Activated naive CD8-positive, alpha-beta T cell treated with anti-CD3 and anti-CD28 coated beads for 36 hours (primary cell): ENCODE results near the gene OTC. TPM values are rescaled to one million over a fixed set of nuclear protein-coding genes. Genes with fewer than 3 reads are reported as not detected.

ENCODE experiments used
- DNase-seq: peaks from one replicate; pipeline ENCODE4 v3.0.0; 2021
- H3K27ac Mint-ChIP-seq: one replicate; pipeline ENCODE4 v1.8.0; 2022; ENCODE audit warnings: mild to moderate bottlenecking, moderate library complexity, mixed read lengths
- H3K27me3 Mint-ChIP-seq: one replicate; pipeline ENCODE4 v1.8.0; 2022; ENCODE audit warnings: mild to moderate bottlenecking, mixed read lengths
- H3K36me3 Mint-ChIP-seq: one replicate; pipeline ENCODE4 v1.8.0; 2021; ENCODE audit warnings: mild to moderate bottlenecking, mixed read lengths
- H3K4me1 Mint-ChIP-seq: one replicate; pipeline ENCODE4 v1.8.0; 2021; ENCODE audit warnings: mixed read lengths
- H3K4me3 Mint-ChIP-seq: one replicate; pipeline ENCODE4 v1.8.0; 2022; ENCODE audit warnings: mild to moderate bottlenecking, moderate library complexity, mixed read lengths
- H3K9me3 Mint-ChIP-seq: one replicate; pipeline ENCODE4 v1.8.0; 2022; ENCODE audit warnings: mixed read lengths
- total RNA-seq, 2 experiments: library from RNA; stranded (reverse); gene quantifications; one replicate each; pipeline ENCODE4 v1.2.3, GENCODE V29; 2021

OTC gene
- total RNA-seq, 2 experiments from 2014 or later = not detected

DNA sequence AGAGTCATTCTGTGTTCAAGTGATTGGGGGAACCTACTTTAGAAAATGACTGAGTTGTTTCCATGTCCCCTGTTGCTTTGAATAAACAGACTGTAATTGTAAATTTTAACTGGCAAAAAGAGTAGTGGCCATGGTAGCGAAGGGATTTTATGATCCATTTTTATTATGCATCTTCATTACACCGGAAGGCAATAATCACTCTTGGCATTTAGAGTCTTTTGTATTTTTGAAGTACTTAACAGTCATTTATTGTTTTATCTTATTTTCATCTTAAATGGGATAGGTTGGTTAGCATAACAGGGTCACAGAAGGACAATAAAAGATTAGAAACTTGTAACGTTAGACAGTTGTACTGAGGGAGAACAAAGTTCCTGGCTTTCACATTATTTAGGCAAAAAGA, 11.0 kb upstream of the OTC start:
- Mint-ChIP-seq H3K27ac (no peak overlapping the region), H3K9me3 (no peaks in the 10 kb centered on the region), H3K4me3 (no peak overlapping the region), H3K27me3 (peaks cover 9% of the 10 kb centered on the region), H3K4me1 (no peaks in the 10 kb centered on the region), H3K36me3 (no peaks in the 10 kb centered on the region)
- DNase-seq = no peak

DNA sequence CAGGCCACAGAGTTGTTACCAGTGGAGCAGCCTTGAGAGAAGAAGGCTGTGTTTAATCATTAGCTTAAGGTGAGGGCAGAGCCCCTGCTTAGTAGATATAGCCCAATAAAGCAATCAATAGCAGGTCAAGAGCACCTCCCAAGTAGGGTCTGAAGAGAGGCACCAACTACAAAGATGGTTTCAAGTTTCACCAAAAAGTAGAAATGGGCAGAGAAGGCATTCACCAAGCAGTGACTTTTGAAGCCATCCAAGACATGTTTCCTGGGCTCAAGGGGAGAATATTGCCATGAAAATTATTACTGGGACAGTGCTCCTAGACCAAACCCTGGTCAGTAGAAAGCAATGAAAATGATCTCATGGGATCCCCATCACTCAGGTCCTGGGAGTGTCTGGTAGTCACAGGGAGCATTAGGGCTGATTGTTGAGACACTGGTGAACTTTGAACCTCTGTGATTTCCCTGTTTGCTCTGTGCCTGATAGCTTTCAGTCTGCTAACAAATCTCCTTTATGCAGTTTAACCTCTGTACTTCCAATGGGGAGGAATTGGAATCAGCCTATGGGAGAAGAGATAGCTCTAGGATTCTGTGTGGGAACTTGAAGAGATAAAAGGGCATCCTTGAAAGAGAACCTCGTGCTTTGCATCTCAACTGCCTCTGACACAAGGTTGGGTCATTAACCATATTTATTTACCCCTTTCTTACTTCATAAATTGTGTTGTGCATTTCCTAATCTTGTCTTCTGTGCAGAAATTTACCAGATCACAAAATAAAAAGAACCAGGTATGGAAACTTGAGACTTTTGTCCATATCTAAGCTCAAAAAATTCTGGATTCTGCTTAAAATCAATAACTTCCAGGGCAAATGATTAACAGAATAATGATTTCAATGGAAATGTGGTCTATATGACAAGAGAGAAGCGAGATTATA, 9.3 kb upstream of the OTC start:
- H3K27ac Mint-ChIP-seq = no peak overlapping the region
- H3K36me3 Mint-ChIP-seq = no peaks in the 10 kb centered on the region

DNA sequence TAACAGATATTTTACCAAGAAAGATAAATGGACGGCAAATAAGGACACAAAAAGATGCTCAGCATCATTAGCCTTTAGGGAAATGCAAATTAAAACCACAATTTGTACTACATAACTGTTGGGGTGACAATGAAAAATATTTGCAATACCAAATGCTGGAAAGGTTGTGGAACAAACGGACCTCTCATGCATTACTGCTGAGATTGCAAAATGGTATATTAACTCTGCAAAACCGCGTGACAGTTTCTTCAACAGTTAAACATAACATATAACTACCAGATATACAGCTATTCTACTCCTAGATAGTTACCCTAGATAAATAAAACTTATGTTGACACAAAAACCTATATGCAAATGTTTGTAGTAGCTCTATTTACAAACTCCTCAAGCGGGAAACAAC, 6.3 kb upstream of the OTC start:
- Mint-ChIP-seq H3K9me3 (no peaks in the 10 kb centered on the region), H3K27me3 (peaks cover 16% of the 10 kb centered on the region), H3K27ac (no peak overlapping the region), H3K4me3 (no peak overlapping the region), H3K36me3 (no peaks in the 10 kb centered on the region), H3K4me1 (no peaks in the 10 kb centered on the region)
- no peak for DNase-seq

More for the DNA sequence above, 9.3 kb upstream of the OTC start:
- DNase-seq = no peak
- Mint-ChIP-seq H3K9me3 (no peaks in the 10 kb centered on the region), H3K4me1 (no peaks in the 10 kb centered on the region), H3K27me3 (peaks cover 9% of the 10 kb centered on the region), H3K4me3 (no peak overlapping the region)

DNA sequence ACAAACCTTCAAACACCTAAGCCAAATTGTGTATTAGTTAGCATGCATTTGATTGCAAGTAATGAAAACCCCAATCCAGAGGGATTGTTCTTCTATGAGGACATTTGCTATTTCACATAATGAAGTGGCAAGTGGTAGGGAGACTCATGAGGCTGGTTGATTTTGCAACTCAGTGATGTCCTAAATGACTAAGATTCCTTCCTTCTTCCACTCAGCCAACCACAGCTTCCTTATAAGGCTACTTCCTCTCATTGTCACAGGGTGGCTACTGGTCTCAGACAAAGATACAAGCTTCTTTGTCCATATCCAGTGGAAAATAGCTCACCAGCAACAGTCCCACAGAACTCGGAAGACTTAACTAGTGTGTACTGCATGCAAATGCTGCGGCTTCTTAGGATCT, 5.3 kb upstream of the OTC start:
- H3K27me3 Mint-ChIP-seq = peaks cover 11% of the 10 kb centered on the region
- H3K4me3 Mint-ChIP-seq = no peak overlapping the region
- no peak for DNase-seq
- no peaks in the 10 kb centered on the region for H3K4me1 Mint-ChIP-seq
- no peaks in the 10 kb centered on the region for H3K36me3 Mint-ChIP-seq
- no peak overlapping the region for H3K27ac Mint-ChIP-seq
- H3K9me3 Mint-ChIP-seq = no peaks in the 10 kb centered on the region

DNA sequence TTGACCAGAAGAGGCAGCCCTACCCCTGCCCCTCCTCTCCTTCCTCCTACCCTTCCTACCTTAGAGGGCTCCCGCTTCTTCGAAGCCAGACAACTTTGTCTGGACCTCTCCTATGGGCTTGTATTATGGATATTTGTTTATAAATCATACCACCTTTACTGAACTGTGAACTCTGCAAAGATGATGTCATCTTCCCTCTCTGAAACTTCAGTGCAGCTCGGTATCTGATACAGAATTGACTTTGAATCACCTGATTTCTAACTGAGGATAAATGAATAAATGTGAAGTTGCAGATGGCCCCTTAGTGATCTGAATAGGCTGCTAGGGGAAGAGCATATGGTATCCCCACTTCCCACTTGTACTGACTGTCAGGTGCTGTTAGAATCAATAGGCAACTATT, 1.1 kb upstream of the OTC start:
- no peaks in the 10 kb centered on the region for H3K36me3 Mint-ChIP-seq
- no peak for DNase-seq
- peaks cover 7% of the 10 kb centered on the region for H3K27me3 Mint-ChIP-seq
- H3K27ac Mint-ChIP-seq = no peak overlapping the region
- H3K4me1 Mint-ChIP-seq = no peaks in the 10 kb centered on the region
- H3K9me3 Mint-ChIP-seq = no peaks in the 10 kb centered on the region
- no peak overlapping the region for H3K4me3 Mint-ChIP-seq

DNA sequence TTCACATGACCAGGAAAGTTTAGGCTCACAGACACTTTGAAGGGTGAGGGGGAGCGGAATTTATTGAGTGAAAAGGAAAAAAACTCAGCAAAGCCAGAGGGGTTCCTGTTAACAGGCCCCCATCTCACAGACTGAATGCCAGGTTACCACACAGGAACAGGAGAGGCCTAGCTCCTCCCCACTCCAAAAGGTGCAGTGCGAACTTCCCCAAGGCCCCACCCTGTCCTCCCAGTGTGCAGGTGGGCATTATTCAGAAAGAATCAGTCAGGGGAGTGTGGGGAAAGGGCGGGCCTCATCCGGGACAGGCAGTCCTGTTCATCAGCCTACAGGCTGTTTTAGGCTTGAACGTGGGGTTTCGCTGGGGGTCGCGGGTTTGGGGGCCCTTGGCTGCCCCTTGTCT, 4.0 kb downstream of the OTC start:
- Mint-ChIP-seq H3K4me1 (no peaks in the 10 kb centered on the region), H3K4me3 (no peak overlapping the region), H3K27ac (no peak overlapping the region), H3K36me3 (no peaks in the 10 kb centered on the region), H3K27me3 (no peaks in the 10 kb centered on the region), H3K9me3 (no peaks in the 10 kb centered on the region)
- no peak for DNase-seq

DNA sequence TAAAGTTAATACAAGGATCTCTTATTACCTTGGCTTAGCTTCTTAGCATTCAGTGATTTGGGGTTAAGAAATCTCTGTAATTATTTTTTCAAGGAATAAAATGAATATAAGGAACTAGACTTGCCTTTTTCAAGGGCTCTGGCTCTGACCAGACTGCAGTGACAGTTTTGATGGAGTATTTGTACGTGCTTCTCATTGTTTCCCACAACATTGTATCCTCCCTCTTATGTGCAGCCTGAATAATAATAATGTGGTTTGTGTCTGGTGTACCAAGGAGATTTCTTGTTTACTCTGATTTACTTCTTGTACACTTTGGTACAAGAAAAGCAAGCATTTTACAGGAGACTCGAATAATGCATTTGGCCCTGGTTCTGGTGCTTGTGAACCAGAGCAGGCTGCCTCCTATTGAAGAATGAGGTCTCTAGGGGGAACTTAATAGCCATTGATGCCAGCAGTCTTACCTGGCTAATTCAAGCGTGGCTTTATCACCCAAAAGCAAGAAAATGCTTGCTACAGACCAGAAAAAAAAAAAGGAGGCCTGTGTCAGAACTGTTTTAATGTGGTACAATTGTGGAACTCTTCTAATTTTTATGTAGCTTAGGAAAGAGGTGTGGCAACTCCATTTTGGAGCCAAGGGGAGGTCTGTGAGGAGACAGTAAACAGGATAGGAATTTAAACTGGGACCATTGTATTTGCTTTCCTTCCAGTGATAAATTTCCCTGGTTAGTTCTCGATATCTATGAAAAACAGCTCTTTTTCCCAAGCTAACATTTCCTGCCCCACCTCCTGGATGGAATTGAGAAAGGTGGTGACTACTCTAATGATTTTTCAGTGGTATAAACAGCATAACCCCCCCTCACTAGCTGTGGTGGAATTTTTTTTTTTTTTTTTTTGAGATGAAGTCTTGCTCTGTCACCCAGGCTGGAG, 5.6 kb downstream of the OTC start:
- Mint-ChIP-seq H3K9me3 (no peaks in the 10 kb centered on the region), H3K4me1 (no peaks in the 10 kb centered on the region), H3K4me3 (no peak overlapping the region), H3K36me3 (no peaks in the 10 kb centered on the region), H3K27me3 (no peaks in the 10 kb centered on the region), H3K27ac (no peak overlapping the region)
- no peak for DNase-seq

DNA sequence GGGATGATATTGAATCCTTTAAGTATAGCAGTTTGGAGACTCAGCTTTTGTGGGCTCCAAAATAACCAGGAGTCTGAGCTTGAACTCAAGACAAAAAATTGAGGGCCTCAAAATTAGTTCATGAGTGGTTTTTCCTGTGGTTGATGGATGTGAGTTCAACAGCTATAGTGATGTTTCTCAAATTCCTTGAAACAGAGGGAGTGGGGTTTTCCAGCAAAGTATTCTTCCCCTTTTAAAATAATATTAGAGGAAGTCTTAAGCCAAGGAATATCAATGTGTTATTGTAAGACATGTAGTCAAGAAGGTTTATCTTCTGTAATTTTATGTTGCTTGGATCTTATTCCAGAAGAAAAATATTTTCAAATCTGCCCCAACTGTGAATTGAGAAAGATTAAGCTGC, 10.6 kb downstream of the OTC start:
- no peaks in the 10 kb centered on the region for H3K4me1 Mint-ChIP-seq
- no peaks in the 10 kb centered on the region for H3K9me3 Mint-ChIP-seq
- no peak for DNase-seq
- no peak overlapping the region for H3K27ac Mint-ChIP-seq
- no peak overlapping the region for H3K4me3 Mint-ChIP-seq
- H3K36me3 Mint-ChIP-seq = no peaks in the 10 kb centered on the region
- H3K27me3 Mint-ChIP-seq = no peaks in the 10 kb centered on the region

DNA sequence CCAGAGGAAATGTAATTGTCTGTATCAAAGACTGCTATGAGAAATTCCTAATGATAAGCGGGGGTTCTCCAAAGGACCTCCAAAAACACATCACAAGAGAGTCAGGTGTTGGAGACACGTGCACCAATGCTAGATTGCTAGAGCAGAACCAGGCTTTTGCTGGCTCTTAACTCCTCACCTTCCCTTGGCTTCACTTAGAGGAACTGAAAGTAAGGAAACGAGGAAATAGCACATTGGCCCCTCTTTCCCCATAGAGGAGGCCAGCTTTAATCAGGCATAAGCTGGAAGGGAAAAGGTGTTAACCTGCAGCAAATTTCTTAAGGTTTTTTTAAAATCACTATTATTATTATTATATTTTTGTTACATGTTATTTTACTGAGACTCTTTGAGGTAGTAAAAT, 13.6 kb downstream of the OTC start:
- Mint-ChIP-seq H3K27me3 (no peaks in the 10 kb centered on the region), H3K9me3 (no peaks in the 10 kb centered on the region), H3K27ac (no peak overlapping the region), H3K36me3 (no peaks in the 10 kb centered on the region), H3K4me1 (no peaks in the 10 kb centered on the region), H3K4me3 (no peak overlapping the region)
- no peak for DNase-seq

DNA sequence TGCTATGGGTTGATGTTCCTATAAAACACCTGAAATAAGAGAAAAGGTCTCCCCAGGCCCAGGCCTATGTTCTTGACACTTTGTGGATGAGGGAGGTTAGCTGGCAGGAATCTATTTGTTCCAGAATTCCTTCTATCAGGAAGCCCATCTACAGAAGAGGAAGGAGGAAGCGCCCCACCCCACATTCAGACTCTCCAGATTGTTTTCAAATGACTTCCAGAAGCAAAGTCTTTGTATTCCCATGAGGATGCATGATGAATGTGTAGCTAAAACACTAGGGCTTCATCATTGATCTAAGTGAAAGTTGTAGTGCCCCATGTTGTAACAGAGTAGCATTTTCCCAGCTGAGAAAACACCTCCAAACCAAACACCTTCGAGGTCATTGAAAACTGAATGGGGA, 16.4 kb downstream of the OTC start:
- no peak overlapping the region for H3K4me3 Mint-ChIP-seq
- no peaks in the 10 kb centered on the region for H3K4me1 Mint-ChIP-seq
- no peaks in the 10 kb centered on the region for H3K36me3 Mint-ChIP-seq
- peaks cover 10% of the 10 kb centered on the region for H3K27me3 Mint-ChIP-seq
- no peaks in the 10 kb centered on the region for H3K9me3 Mint-ChIP-seq
- H3K27ac Mint-ChIP-seq = no peak overlapping the region
- DNase-seq = no peak

DNA sequence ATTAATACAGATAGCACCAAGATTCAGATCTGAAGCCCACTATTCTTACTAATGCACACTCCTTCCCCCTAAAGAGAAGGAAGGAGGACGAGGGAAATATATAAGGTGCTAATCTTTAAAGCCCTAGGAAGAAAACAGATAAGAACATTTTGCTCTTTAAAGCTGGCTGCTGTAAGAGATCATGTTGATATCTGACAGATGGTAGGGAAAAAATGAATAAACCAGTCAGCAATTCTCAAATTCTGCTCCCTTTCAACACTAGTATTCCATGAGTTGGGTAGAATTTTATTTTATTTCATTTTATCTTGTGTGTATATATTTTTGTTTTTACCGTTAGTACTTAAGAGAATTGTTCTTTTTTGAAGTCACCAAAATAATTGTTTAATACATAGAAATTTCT, 19.2 kb downstream of the OTC start:
- no peaks in the 10 kb centered on the region for H3K9me3 Mint-ChIP-seq
- no peak overlapping the region for H3K27ac Mint-ChIP-seq
- H3K4me3 Mint-ChIP-seq = no peak overlapping the region
- no peaks in the 10 kb centered on the region for H3K4me1 Mint-ChIP-seq
- DNase-seq = no peak
- peaks cover 10% of the 10 kb centered on the region for H3K27me3 Mint-ChIP-seq
- H3K36me3 Mint-ChIP-seq = no peaks in the 10 kb centered on the region

DNA sequence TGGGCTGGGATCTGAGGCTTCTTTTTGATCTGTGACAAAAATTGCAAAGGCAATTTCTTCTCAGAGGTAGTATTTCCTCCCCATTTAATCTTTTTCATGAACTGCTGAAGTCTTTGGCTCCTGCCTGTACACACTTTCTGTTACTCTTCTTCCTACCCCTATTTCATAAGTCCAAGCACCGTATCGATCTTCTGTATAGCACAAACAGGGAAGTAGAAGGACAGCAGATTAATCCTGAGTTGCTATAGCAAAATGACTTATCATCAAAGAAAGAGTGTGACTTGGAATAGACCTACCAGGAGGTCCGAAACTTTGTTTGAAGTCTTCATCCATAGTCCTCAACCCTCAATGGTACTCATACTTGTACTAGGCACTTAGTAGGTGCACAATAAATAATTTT, 22.0 kb downstream of the OTC start:
- Mint-ChIP-seq H3K4me3 (no peak overlapping the region), H3K9me3 (no peaks in the 10 kb centered on the region), H3K27me3 (peaks cover 14% of the 10 kb centered on the region), H3K36me3 (no peaks in the 10 kb centered on the region), H3K27ac (no peak overlapping the region), H3K4me1 (no peaks in the 10 kb centered on the region)
- DNase-seq = no peak

DNA sequence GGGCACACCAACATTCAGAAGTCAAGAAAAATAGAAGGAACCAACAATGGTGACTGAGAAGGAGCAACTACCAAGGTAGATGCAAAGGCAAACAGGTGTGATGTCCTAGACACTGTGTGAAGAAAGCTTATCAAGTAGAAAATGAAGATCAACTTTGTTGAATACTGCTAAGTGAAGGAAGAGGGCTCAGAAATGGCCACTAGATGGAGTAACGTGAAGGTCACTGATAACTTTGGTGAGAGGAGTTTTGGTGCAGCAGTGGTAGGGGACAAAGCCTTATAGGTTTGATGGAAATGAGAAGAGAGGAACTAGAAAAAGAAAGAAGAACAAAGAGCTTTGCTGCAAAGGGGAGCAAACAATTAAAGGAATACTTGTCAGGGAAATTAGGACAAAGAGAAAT, 23.5 kb downstream of the OTC start:
- DNase-seq = no peak
- H3K36me3 Mint-ChIP-seq = no peaks in the 10 kb centered on the region
- no peak overlapping the region for H3K4me3 Mint-ChIP-seq
- H3K27me3 Mint-ChIP-seq = peaks cover 14% of the 10 kb centered on the region
- H3K27ac Mint-ChIP-seq = no peak overlapping the region
- no peaks in the 10 kb centered on the region for H3K4me1 Mint-ChIP-seq
- H3K9me3 Mint-ChIP-seq = no peaks in the 10 kb centered on the region

DNA sequence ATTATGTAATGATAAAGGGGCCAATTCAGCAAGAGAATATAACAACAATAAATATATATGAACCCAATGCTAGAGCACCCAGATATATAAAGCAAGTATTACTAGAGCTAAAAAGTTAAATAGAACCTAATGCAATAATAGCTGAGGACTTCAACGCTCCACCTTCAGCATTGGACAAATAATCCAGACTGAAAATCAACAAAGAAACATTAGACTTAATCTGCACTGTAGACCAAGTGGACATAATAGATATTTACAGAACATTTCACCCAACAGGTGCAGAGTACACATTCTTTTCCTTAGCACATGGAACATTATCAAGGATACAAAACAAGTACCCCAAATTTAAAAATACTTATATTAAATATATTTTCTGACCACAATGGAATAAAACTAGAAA, 24.3 kb downstream of the OTC start:
- Mint-ChIP-seq H3K36me3 (no peaks in the 10 kb centered on the region), H3K27ac (no peak overlapping the region), H3K9me3 (no peaks in the 10 kb centered on the region), H3K4me3 (no peak overlapping the region), H3K4me1 (no peaks in the 10 kb centered on the region), H3K27me3 (peaks cover 14% of the 10 kb centered on the region)
- DNase-seq = no peak

DNA sequence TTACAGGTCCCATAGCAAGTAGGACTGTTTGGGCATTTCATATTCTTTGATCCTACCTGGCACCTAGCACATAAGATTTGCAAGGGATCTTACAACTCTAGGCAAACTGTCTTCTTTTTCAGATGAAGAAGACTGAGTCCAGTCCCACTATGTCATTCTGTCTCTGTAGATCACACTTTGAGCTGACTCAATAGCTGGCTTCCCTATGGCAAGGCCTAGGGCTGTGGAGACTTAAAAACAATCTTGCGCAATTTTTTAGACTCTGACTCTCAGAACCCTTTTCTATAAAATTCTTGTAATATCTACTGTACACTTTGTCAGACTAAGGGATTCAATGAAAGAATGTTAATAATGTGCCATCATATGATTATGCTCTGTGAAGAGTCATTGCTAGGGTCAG, 26.7 kb downstream of the OTC start:
- H3K36me3 Mint-ChIP-seq = no peaks in the 10 kb centered on the region
- H3K4me1 Mint-ChIP-seq = no peaks in the 10 kb centered on the region
- H3K27me3 Mint-ChIP-seq = peaks cover 7% of the 10 kb centered on the region
- H3K4me3 Mint-ChIP-seq = no peak overlapping the region
- no peak for DNase-seq
- no peaks in the 10 kb centered on the region for H3K9me3 Mint-ChIP-seq
- no peak overlapping the region for H3K27ac Mint-ChIP-seq
